Endothelial cell of umbilical vein (primary cell): Measurements from ENCODE around the gene DHRS12. TPM values are rescaled to one million over a fixed set of nuclear protein-coding genes. Genes with fewer than 3 reads are reported as not detected.

ENCODE experiments used
- BruUV-seq: library from RNA; stranded (reverse); fragments of 400-500 nt; replicated peaks from 2 replicates; lab custom pipeline; 2021; lab: Mats Ljungman, UMichigan
- CTCF ChIA-PET: fragments of 300-600, 350-600 bp; sonication (Branson Sonifier 250); formaldehyde crosslinking; loops from one replicate; lab custom pipeline; 2021; ENCODE audit warnings: antibody characterized with exemption, inconsistent platforms; lab: Charles Lee
- POLR2A ChIA-PET: fragments of 300-600, 350-600 bp; sonication (Branson Sonifier 250); formaldehyde crosslinking; loops from one replicate; lab custom pipeline; 2021; ENCODE audit warnings: antibody characterized with exemption, inconsistent platforms; lab: Charles Lee
- DNase-seq: peaks from one replicate; pipeline ENCODE4 v3.0.0-alpha.2; 2011; ENCODE audit warnings: low read depth, low spot score
- FAIRE-seq: peaks from 2 replicates; lab custom pipeline; 2011; peaks lifted over from hg19 to GRCh38; lab: Jason Lieb, UNC
- H2AFZ ChIP-seq: 2 replicates; pipeline ENCODE4 v1.6.0; 2012; ENCODE audit warnings: low read depth, low read length, control low read depth, inconsistent platforms
- H3K27ac ChIP-seq: 2 replicates; pipeline ENCODE4 v1.5.1; 2011; ENCODE audit warnings: low read depth, mild to moderate bottlenecking, control low read depth, low read length, moderate library complexity; ENCODE audit not compliant: insufficient read depth
- H3K27me3 ChIP-seq, 2 experiments: 2 replicates each; pipeline versions ENCODE4 v1.6.0 to v1.6.1; 2011; ENCODE audit warnings: low read length in 2 of 2, mixed read lengths in 1 of 2; ENCODE audit not compliant: control insufficient read depth in 2 of 2, insufficient read depth in 2 of 2
- H3K36me3 ChIP-seq, 2 experiments: 2 replicates in 1 of 2; 3 replicates in 1 of 2; pipeline ENCODE4 v1.5.1; 2011; ENCODE audit warnings: low read length in 2 of 2, mild to moderate bottlenecking in 1 of 2, moderate library complexity in 1 of 2; ENCODE audit not compliant: control insufficient read depth in 2 of 2, insufficient read depth in 2 of 2; ENCODE audit errors: extremely low read depth in 1 of 2
- H3K4me1 ChIP-seq: 3 replicates; pipeline ENCODE4 v1.5.1; 2011; ENCODE audit warnings: mild to moderate bottlenecking, low read length; ENCODE audit not compliant: control insufficient read depth, insufficient read depth; ENCODE audit errors: extremely low read depth
- H3K4me2 ChIP-seq: 2 replicates; pipeline ENCODE4 v1.6.1; 2011; ENCODE audit warnings: low read length, control low read depth, mixed read lengths; ENCODE audit not compliant: insufficient read depth
- H3K4me3 ChIP-seq, 3 experiments: fragments of 200-600 bp in 1 of 3; sonication (generic), shearing (Covaris generic) in 1 of 3; replicated peaks in 1 of 3; 2 replicates each; pipeline ENCODE4 v1.5.1; 2011 to 2016; ENCODE audit warnings: control low read depth in 3 of 3, low read length in 3 of 3, mild to moderate bottlenecking in 2 of 3, inconsistent platforms in 1 of 3, low read depth in 1 of 3, moderate library complexity in 1 of 3; ENCODE audit not compliant: insufficient read depth in 1 of 3
- H3K79me2 ChIP-seq: 2 replicates; pipeline ENCODE4 v1.6.0; 2012; ENCODE audit warnings: low read length, inconsistent platforms; ENCODE audit not compliant: control insufficient read depth, insufficient read depth
- H3K9ac ChIP-seq: replicated peaks from 2 replicates; pipeline ENCODE3; 2011; ENCODE audit warnings: low read length, control low read depth; ENCODE audit not compliant: insufficient read depth; ENCODE audit errors: extremely low read depth
- H3K9me1 ChIP-seq: replicated peaks from 3 replicates; pipeline ENCODE4 v1.6.0; 2011; ENCODE audit warnings: mild to moderate bottlenecking, low read length; ENCODE audit not compliant: control insufficient read depth, insufficient read depth; ENCODE audit errors: extremely low read depth
- H3K9me3 ChIP-seq: replicated peaks from 2 replicates; pipeline ENCODE4 v1.5.1; 2012; ENCODE audit warnings: low read length, inconsistent platforms; ENCODE audit not compliant: control insufficient read depth, insufficient read depth
- H4K20me1 ChIP-seq: replicated peaks from 2 replicates; pipeline ENCODE3; 2011; ENCODE audit warnings: mild to moderate bottlenecking, low read length; ENCODE audit not compliant: control insufficient read depth, insufficient read depth; ENCODE audit errors: extremely low read depth
- CTCF ChIP-seq, 2 donors: IDR thresholded peaks; 1 replicate in 1 of 2; 2 replicates in 1 of 2; pipeline ENCODE4 v1.5.1; 2011; ENCODE audit warnings: low read length in 2 of 2, mild to moderate bottlenecking in 2 of 2, moderate library complexity in 2 of 2, control low read depth in 1 of 2, inconsistent platforms in 1 of 2, low read depth in 1 of 2; ENCODE audit not compliant: insufficient read depth in 1 of 2; ENCODE audit errors: extremely low read depth in 1 of 2
- EZH2 ChIP-seq: IDR thresholded peaks from 2 replicates; pipeline ENCODE4 v1.6.1; 2012; ENCODE audit warnings: borderline replicate concordance, low read depth, mild to moderate bottlenecking, moderate library complexity, low read length, inconsistent platforms; ENCODE audit not compliant: severe bottlenecking
- FOS ChIP-seq: IDR thresholded peaks from 2 replicates; pipeline ENCODE4 v1.6.1; 2011; ENCODE audit warnings: mild to moderate bottlenecking, low read length, moderate library complexity, borderline replicate concordance; ENCODE audit not compliant: insufficient read depth
- GATA2 ChIP-seq: IDR thresholded peaks from 2 replicates; pipeline ENCODE4 v1.7.0; 2011; ENCODE audit warnings: low read depth, mild to moderate bottlenecking, moderate library complexity, mixed read lengths, low read length; ENCODE audit not compliant: insufficient read length, insufficient read depth
- JUN ChIP-seq: IDR thresholded peaks from 2 replicates; pipeline ENCODE4 v1.6.1; 2011; ENCODE audit warnings: borderline replicate concordance, low read depth; ENCODE audit not compliant: insufficient read length, insufficient read depth
- MAX ChIP-seq: IDR thresholded peaks from 2 replicates; pipeline ENCODE4 v1.6.1; 2011; ENCODE audit not compliant: insufficient read depth, insufficient read length
- MYC ChIP-seq: IDR thresholded peaks from one replicate; pipeline ENCODE4 v1.6.1; 2011; ENCODE audit warnings: mild to moderate bottlenecking, low read depth, low read length
- POLR2A ChIP-seq: IDR thresholded peaks from 2 replicates; pipeline ENCODE4 v1.6.1; 2012; ENCODE audit warnings: low read depth, mild to moderate bottlenecking, control low read depth, low read length
- POLR2AphosphoS5 ChIP-seq: IDR thresholded peaks from 2 replicates; pipeline ENCODE4 v1.6.1; 2012; ENCODE audit warnings: low read depth, mild to moderate bottlenecking, control low read depth, low read length, moderate library complexity; ENCODE audit not compliant: insufficient read depth
- dilution Hi-C: fragments of 300-500 bp; cut with MboI; formaldehyde crosslinking; loops from one replicate; pipeline ENCODE4 v1.15.0; 2019; ENCODE audit warnings: low sequenced_read_pairs; ENCODE audit not compliant: extremely low pct_ligation_motif_present
- intact Hi-C: fragments of 100-400 bp; cut with micrococcal nuclease; formaldehyde crosslinking; loops from one replicate; pipeline ENCODE4 v1.10.0; 2022
- polyA plus RNA-seq, 4 experiments: library from polyadenylated mRNA; depleted of rRNA in 3 of 4; stranded (reverse) in 3 of 4; unstranded in 1 of 4; fragments of >200 nt; gene quantifications; 2 replicates each; pipeline versions ENCODE4 v1.2.1 to v1.2.3, GENCODE V29; 2011 to 2012; ENCODE audit warnings: missing spikeins in 1 of 4
- total RNA-seq: library from RNA; stranded (reverse); gene quantifications from 2 replicates; pipeline ENCODE4 v1.2.3, GENCODE V29; 2021

Gene DHRS12
- total and polyA plus RNA-seq, 2 donors (not counting 3 experiments of a cell fraction or from before 2014, with no cell fraction given), result 8.9 to 9.1 TPM

- Histone ChIP-seq H3K4me3 (no peak overlapping the region), H3K9me1 (no peaks in the 10 kb centered on the region), H3K79me2 (no peaks in the 10 kb centered on the region), H3K9ac (no peak overlapping the region), H2AFZ (no peak overlapping the region), H4K20me1 (no peaks in the 10 kb centered on the region), H3K9me3 (no peaks in the 10 kb centered on the region), H3K4me2 (no peak overlapping the region), H3K4me1 (no peaks in the 10 kb centered on the region), H3K27ac (no peak overlapping the region), H3K27me3 (peaks cover 0 to 2% of the 10 kb centered on the region in 2 experiments), H3K36me3 (no peaks in the 10 kb centered on the region)
- FAIRE-seq (no peak), DNase-seq (no peak)
- CTCF ChIA-PET, result interaction anchor here (1.1 kb wide), 1 partner anchor 9 kb away, joined by 6 read pairs; no protein-coding TSS in a partner anchor
- intact Hi-C loops (no loop called here), dilution Hi-C loops (no loop called here)
- TF ChIP-seq POLR2A (no peak), EZH2 (no peak), FOS (no peak)
- BruUV-seq, result no TSS peak
- POLR2A ChIA-PET, result no interaction called here
Observed at GRCh38 chr13:51772105-51772455, 31.9 kb downstream of the DHRS12 start.

- Histone ChIP-seq H3K79me2 (no peaks in the 10 kb centered on the region), H3K9ac (no peak overlapping the region), H3K36me3 (no peaks in the 10 kb centered on the region), H3K4me1 (no peaks in the 10 kb centered on the region), H4K20me1 (no peaks in the 10 kb centered on the region), H3K9me3 (no peaks in the 10 kb centered on the region), H3K27me3 (peaks cover 0 to 2% of the 10 kb centered on the region in 2 experiments), H3K4me3 (no peak overlapping the region), H3K9me1 (no peaks in the 10 kb centered on the region), H3K4me2 (no peak overlapping the region), H3K27ac (no peak overlapping the region), H2AFZ (no peak overlapping the region)
- DNase-seq (no peak), FAIRE-seq (no peak)
- POLR2A ChIA-PET, result no interaction called here
- dilution Hi-C loops (no loop called here), intact Hi-C loops (no loop called here)
- no TSS peak for BruUV-seq
- CTCF ChIA-PET, result interaction anchor here (1.0 to 1.1 kb wide), 2 partner anchors 9 to 10 kb away, joined by 3 to 6 read pairs; no protein-coding TSS in a partner anchor
- no peak for TF ChIP-seq MAX
- TF ChIP-seq GATA2, result no peak
- no peak for TF ChIP-seq MYC
- TF ChIP-seq EZH2, result no peak
- TF ChIP-seq CTCF (IDR thresholded peaks at IDR 0.05; ENCODE audit: extremely low read depth in 1 of 2, insufficient read depth in 1 of 2, low read depth in 1 of 2, low read length in 2 of 2), result no peak
- no peak for TF ChIP-seq POLR2AphosphoS5
- TF ChIP-seq JUN, result no peak
- no peak for TF ChIP-seq POLR2A
- no peak for TF ChIP-seq FOS
Observed at GRCh38 chr13:51771418-51772104, 32.4 kb downstream of the DHRS12 start.
